GM12873 (cell line): ENCODE results near the gene UTP15.

Experiments
- CTCF ChIP-seq: IDR thresholded peaks from 2 replicates; pipeline ENCODE4 v1.5.1; 2012; ENCODE audit warnings: low read depth, mild to moderate bottlenecking, moderate library complexity, low read length, control low read depth; ENCODE audit not compliant: insufficient read depth; ENCODE audit errors: missing control alignments

The UTP15 gene

DNA sequence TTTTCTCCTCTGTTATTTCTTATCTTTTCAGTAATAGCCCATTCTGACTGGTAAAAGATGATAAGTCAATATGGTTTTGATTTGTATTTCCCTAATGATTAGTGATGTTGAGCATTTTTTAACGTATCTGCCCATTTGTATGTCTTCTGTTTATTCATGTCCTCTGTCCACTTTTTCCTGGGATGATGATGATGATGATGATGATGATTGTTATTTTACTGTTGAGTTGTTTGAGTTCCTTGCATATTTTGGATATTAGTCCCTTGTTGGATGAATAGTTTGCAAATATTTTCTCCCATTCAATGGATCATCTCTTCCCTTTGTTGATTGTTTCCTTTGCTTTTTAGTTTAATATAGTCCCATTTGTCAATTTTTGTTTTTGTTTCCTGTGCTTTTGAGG lies 27.0 kb downstream of the UTP15 start:
- no peak for TF ChIP-seq CTCF

DNA sequence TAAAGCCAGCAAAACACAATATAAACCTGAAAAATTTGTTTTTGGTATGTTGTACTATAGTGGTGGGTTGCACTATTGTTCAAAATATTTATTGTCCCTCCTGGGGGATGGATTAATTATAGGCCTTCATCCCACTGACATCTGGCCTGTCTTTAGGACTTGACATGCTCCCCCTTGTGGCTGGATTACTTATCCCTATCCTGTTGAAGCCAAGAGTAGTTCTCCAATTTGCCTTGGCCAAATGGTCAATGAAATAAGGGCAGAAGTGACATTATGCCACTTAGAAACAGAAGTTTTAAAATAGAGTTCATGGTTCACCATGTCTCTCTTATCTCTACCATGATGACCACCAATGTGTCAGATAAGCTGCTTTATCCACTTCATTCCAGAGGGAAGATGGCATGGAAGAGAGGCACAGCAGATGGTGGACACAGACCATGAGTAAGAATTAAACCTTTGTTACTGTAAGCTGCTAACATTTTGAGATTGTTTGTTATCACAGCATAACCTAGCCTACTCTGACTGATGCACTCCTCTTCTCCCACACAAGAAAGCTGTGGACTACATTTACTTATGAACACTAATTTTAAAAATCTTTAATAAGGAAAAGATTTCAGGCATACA lies 31.3 kb downstream of the UTP15 start:
- peak; percentile 69 for TF ChIP-seq CTCF

DNA sequence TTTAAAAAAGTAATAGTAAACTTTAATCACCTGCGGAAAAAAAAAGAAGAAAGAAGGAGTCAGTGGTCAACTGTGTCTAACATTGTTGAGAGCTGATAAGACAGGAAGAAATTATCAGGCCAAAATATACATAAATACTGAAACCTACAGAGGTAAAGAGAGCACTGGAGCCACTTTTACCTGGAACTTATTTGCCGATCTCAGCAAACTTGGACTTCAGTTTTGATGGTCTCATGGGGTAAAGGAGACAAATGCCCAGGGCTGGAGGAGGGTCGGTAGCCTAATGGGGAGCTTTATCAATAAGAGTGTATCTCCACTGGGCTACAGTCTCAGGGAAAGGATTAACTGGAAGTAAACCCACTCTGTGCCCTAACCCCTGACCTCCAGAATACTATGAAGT lies 33.8 kb downstream of the UTP15 start:
- no peak for TF ChIP-seq CTCF

DNA sequence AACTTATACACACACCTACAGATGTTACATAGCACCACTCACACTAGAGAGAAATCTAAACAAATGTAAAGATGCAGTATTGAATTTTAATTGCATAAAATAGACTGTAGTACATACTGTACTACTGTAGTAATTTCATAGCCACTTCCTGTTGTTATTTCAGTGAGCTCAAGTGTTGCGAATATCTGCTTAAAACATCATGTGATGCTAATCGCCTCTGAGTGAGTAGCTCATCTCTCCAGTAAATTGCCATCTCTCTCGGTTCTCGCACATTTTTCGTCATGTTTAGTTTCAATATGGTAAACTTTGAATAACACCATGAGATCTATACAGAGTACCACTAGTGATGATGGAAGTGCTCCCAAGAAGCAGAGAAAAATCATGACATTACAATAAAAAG lies 38.5 kb downstream of the UTP15 start:
- no peak for TF ChIP-seq CTCF

- no peak for TF ChIP-seq CTCF
These were observed 39.9 kb downstream of the UTP15 start for GRCh38 chr5:73605223-73606087.

DNA sequence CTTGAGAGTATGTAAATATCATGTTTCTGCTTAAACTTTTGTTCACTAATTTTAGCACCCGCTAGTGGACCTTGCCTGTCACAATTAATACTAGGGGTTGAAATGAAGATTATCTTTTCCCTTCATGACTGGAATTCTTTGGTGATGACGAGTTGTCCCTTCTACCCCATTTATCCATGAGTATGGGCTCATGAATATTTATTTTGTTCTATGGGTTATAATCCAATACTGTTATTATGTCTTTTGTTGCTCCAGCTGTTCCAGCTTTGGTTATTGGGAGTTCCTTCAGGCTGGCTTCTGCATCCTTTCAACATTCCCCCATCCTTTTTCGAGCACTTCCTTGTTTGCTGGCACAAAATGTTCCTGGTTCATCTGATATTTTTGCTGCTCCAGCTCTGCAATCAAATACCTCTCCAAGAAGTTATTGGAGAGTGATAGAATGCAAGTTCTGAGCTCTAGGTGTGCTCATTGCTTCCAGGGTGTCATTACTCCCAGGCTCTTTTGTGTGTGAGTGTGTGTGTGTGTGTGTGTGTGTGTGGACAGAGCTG lies 40.7 kb downstream of the UTP15 start:
- no peak for TF ChIP-seq CTCF

- TF ChIP-seq CTCF, result no peak
These were observed 41.7 kb downstream of the UTP15 start for GRCh38 chr5:73607228-73607627.
